Measurements from ENCODE around the gene IGSF21. TPM values are rescaled to one million over a fixed set of nuclear protein-coding genes. Genes with fewer than 3 reads are reported as not detected.

IGSF21 gene
- total and polyA plus RNA-seq, 3 experiments from 2014 or later = not detected

DNA sequence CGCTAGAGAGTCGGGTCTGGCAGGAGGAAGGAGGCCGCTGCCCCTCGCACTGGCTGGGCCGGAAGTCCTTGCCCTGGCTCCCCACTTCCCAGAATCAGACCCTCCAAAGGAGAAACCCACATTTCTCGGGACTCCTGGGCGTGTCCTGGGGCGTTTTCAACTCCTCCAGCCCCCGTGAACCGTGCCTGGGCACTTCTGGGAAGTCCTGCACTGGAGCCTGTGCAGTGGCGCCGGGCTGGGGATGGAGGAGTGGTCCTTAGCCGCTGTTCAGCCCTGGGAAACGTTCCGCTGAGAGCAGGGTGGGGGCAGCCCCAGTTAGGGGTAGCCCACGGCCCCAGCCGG lies 3.0 kb downstream of the IGSF21 start:
- Mint-ChIP-seq H3K4me1 (peaks cover 6 to 21% (median 8%) of the 10 kb centered on the region in 3 donors), H3K9me3 (peaks cover 0 to 2% (median 0%) of the 10 kb centered on the region in 5 donors), H3K4me3 (no peak overlapping the region), H3K36me3 (no peaks in the 10 kb centered on the region), H3K27ac (no peak overlapping the region), H3K27me3 (peaks cover 45 to 63% of the 10 kb centered on the region in 2 donors)
- ChIA-PET CTCF (no interaction called here), POLR2A (no interaction called here)
- Histone ChIP-seq H3K4me3 (ENCODE audit: low read length) (no peak overlapping the region), H3K27ac (ENCODE audit: low read depth, low read length) (no peak overlapping the region), H3K36me3 (ENCODE audit: insufficient read depth, low read length) (no peaks in the 10 kb centered on the region), H3K27me3 (ENCODE audit: insufficient read depth, low read length, poor library complexity, severe bottlenecking) (peaks cover 14% of the 10 kb centered on the region), H3K9me3 (ENCODE audit: low read length) (no peaks in the 10 kb centered on the region), H3K4me1 (ENCODE audit: insufficient read depth, low read length) (no peaks in the 10 kb centered on the region)
- DNase-seq = no peak

DNA sequence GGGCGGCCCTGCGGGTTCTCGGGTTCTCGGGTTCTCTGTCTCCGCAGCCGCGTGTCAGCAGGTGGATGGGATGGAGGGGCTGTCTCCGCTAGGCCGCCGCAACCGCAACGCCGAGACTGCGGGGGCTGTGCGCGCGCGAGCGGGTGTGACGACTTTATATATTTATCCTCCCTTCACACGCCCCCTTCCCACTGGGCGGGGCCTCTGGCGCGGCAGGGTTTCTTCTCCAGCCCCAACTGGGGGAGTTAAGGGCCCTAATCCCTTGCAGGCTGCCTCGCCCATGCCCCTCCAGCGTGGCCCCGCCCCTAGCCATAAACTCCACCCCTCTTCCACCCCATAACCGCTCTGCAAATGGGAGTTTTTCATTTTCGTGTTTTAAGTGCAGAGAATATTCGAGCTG lies 3.4 kb downstream of the IGSF21 start:
- H3K9me3 Mint-ChIP-seq = peaks cover 0 to 2% (median 0%) of the 10 kb centered on the region in 5 donors
- POLR2A ChIA-PET = no interaction called here

GRCh38 chr1:18111605-18112297 lies 4.2 kb downstream of the IGSF21 start:
- Histone ChIP-seq H3K4me1 (ENCODE audit: insufficient read depth, low read length) (no peaks in the 10 kb centered on the region), H3K27me3 (ENCODE audit: insufficient read depth, low read length, poor library complexity, severe bottlenecking) (peaks cover 11% of the 10 kb centered on the region), H3K36me3 (ENCODE audit: insufficient read depth, low read length) (no peaks in the 10 kb centered on the region), H3K4me3 (ENCODE audit: low read length) (no peak overlapping the region), H3K9me3 (ENCODE audit: low read length) (no peaks in the 10 kb centered on the region), H3K27ac (ENCODE audit: low read depth, low read length) (no peak overlapping the region)
- no peaks in the 10 kb centered on the region for H3K36me3 Mint-ChIP-seq
- ChIA-PET POLR2A (no interaction called here), CTCF (no interaction called here)
- no peak for DNase-seq
- H3K4me3 Mint-ChIP-seq = peak overlapping the region in 1 of 7 donors; percentile 33
- H3K27me3 Mint-ChIP-seq = peaks cover 46 to 62% of the 10 kb centered on the region in 2 donors
- peak overlapping the region in 1 of 8 donors; percentile 25 for H3K27ac Mint-ChIP-seq
- peaks cover 0 to 4% (median 0%) of the 10 kb centered on the region in 5 donors for H3K9me3 Mint-ChIP-seq
- H3K4me1 Mint-ChIP-seq = peaks cover 6 to 21% (median 8%) of the 10 kb centered on the region in 3 donors

More for the DNA sequence above, 3.4 kb downstream of the IGSF21 start:
- Mint-ChIP-seq H3K27me3 (peaks cover 43 to 61% of the 10 kb centered on the region in 2 donors), H3K4me1 (peaks cover 6 to 21% (median 8%) of the 10 kb centered on the region in 3 donors), H3K27ac (no peak overlapping the region), H3K36me3 (no peaks in the 10 kb centered on the region), H3K4me3 (peak overlapping the region in 1 of 7 donors; percentile 54)
- H3K27me3 ChIP-seq (ENCODE audit: insufficient read depth, low read length, poor library complexity, severe bottlenecking) = peaks cover 14% of the 10 kb centered on the region
- H3K4me3 ChIP-seq (ENCODE audit: low read length) = no peak overlapping the region
- no peak overlapping the region for H3K27ac ChIP-seq (ENCODE audit: low read depth, low read length)
- H3K9me3 ChIP-seq (ENCODE audit: low read length) = no peaks in the 10 kb centered on the region
- CTCF ChIA-PET = no interaction called here
- H3K4me1 ChIP-seq (ENCODE audit: insufficient read depth, low read length) = no peaks in the 10 kb centered on the region
- no peak for DNase-seq
- no peaks in the 10 kb centered on the region for H3K36me3 ChIP-seq (ENCODE audit: insufficient read depth, low read length)

- H3K36me3 ChIP-seq (ENCODE audit: insufficient read depth, low read length) = no peaks in the 10 kb centered on the region
- Mint-ChIP-seq H3K36me3 (no peaks in the 10 kb centered on the region), H3K4me1 (peaks cover 6 to 21% (median 8%) of the 10 kb centered on the region in 3 donors), H3K4me3 (no peak overlapping the region), H3K27me3 (peaks cover 52 to 55% of the 10 kb centered on the region in 2 donors), H3K9me3 (peaks cover 0 to 4% (median 0%) of the 10 kb centered on the region in 5 donors), H3K27ac (no peak overlapping the region)
- H3K4me1 ChIP-seq (ENCODE audit: insufficient read depth, low read length) = no peaks in the 10 kb centered on the region
- DNase-seq = no peak
- H3K9me3 ChIP-seq (ENCODE audit: low read length) = no peaks in the 10 kb centered on the region
- no peak overlapping the region for H3K4me3 ChIP-seq (ENCODE audit: low read length)
- ChIA-PET POLR2A (no interaction called here), CTCF (no interaction called here)
- H3K27ac ChIP-seq (ENCODE audit: low read depth, low read length) = no peak overlapping the region
- H3K27me3 ChIP-seq (ENCODE audit: insufficient read depth, low read length, poor library complexity, severe bottlenecking) = peaks cover 11% of the 10 kb centered on the region
These were observed 5.0 kb downstream of the IGSF21 start for GRCh38 chr1:18112611-18113010.

DNA sequence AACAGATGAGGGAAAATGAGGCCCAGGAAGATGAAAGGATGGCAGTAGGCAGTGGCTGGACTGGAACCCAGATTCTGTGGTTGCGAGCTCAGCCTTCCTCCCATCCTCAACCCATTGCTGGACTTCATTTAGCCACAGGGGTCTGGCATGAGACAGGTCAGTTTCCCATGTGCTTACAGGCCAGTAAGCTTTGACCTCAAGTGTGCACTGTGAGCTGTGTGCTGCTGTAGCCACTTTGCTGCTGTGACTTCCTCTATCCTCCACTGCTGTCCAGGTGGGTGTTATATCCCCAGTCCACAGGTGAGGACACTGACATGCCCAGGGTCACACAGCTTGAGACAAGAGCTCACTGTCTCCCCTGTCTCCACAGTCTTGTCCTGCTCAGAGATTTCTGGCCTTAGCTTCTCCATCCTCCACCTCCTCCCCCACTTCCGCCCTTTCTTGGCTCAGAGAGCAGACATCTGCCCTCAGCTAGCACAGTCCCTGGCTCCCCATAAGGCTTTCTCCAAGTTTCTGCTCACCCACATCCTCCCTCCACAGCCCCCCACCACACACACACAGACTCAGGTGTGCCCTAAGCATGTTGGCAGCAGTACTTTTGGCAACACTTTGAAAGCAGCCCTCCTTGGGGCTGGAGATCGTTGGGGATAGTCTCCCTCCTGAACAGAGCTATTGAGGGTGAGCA lies 7.3 kb downstream of the IGSF21 start:
- no peaks in the 10 kb centered on the region for H3K36me3 ChIP-seq (ENCODE audit: insufficient read depth, low read length)
- no peaks in the 10 kb centered on the region for H3K27me3 ChIP-seq (ENCODE audit: insufficient read depth, low read length, poor library complexity, severe bottlenecking)
- Mint-ChIP-seq H3K36me3 (no peaks in the 10 kb centered on the region), H3K27ac (no peak overlapping the region), H3K4me3 (no peak overlapping the region), H3K9me3 (peaks cover 0 to 2% (median 0%) of the 10 kb centered on the region in 5 donors), H3K27me3 (peaks cover 39 to 41% of the 10 kb centered on the region in 2 donors), H3K4me1 (peaks cover 6 to 14% (median 8%) of the 10 kb centered on the region in 3 donors)
- ChIA-PET CTCF (no interaction called here), POLR2A (no interaction called here)
- no peaks in the 10 kb centered on the region for H3K9me3 ChIP-seq (ENCODE audit: low read length)
- H3K4me3 ChIP-seq (ENCODE audit: low read length) = no peak overlapping the region
- DNase-seq = no peak
- no peak overlapping the region for H3K27ac ChIP-seq (ENCODE audit: low read depth, low read length)
- no peaks in the 10 kb centered on the region for H3K4me1 ChIP-seq (ENCODE audit: insufficient read depth, low read length)

DNA sequence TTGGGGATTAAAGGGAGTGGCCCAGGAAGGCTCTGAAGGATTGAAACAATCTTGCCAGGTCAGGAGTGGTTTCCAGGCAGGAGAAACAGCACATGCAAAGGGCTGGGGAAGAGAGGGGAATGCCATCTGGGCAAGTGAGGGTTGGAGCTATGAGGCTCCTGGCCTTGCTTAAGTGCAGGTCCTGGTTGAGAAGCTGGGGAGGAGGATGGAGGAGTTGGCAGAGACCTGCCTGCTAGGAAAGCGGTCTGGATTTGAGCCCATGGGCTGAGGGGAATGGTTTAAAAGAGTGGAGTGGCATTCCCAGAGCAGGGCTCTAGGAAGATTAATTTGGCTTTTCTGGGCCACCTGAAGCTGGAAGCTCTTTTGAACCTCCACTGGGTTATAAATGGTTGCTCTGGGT lies 9.2 kb downstream of the IGSF21 start:
- peaks cover 33 to 37% of the 10 kb centered on the region in 2 donors for H3K27me3 Mint-ChIP-seq
- ChIA-PET CTCF (no interaction called here), POLR2A (no interaction called here)

GRCh38 chr1:18118078-18118477 lies 10.5 kb downstream of the IGSF21 start:
- Histone ChIP-seq H3K27me3 (ENCODE audit: insufficient read depth, low read length, poor library complexity, severe bottlenecking) (no peaks in the 10 kb centered on the region), H3K27ac (ENCODE audit: low read depth, low read length) (no peak overlapping the region), H3K4me3 (ENCODE audit: low read length) (no peak overlapping the region), H3K4me1 (ENCODE audit: insufficient read depth, low read length) (no peaks in the 10 kb centered on the region), H3K9me3 (ENCODE audit: low read length) (no peaks in the 10 kb centered on the region), H3K36me3 (ENCODE audit: insufficient read depth, low read length) (no peaks in the 10 kb centered on the region)
- H3K4me1 Mint-ChIP-seq = no peaks in the 10 kb centered on the region
- H3K27me3 Mint-ChIP-seq = peaks cover 24 to 31% of the 10 kb centered on the region in 2 donors
- no peak overlapping the region for H3K27ac Mint-ChIP-seq
- H3K9me3 Mint-ChIP-seq = peaks cover 0 to 2% (median 0%) of the 10 kb centered on the region in 5 donors
- no peak for DNase-seq
- CTCF ChIA-PET = no interaction called here
- no peaks in the 10 kb centered on the region for H3K36me3 Mint-ChIP-seq
- POLR2A ChIA-PET = no interaction called here
- no peak overlapping the region for H3K4me3 Mint-ChIP-seq

More for the DNA sequence above, 9.2 kb downstream of the IGSF21 start:
- no peak overlapping the region for H3K27ac ChIP-seq (ENCODE audit: low read depth, low read length)
- Mint-ChIP-seq H3K4me3 (no peak overlapping the region), H3K27ac (no peak overlapping the region), H3K4me1 (peaks cover under 1 to 2% (median 1%) of the 10 kb centered on the region in 3 donors), H3K9me3 (peaks cover 0 to 2% (median 0%) of the 10 kb centered on the region in 5 donors), H3K36me3 (no peaks in the 10 kb centered on the region)
- H3K9me3 ChIP-seq (ENCODE audit: low read length) = no peaks in the 10 kb centered on the region
- H3K4me3 ChIP-seq (ENCODE audit: low read length) = no peak overlapping the region
- H3K36me3 ChIP-seq (ENCODE audit: insufficient read depth, low read length) = no peaks in the 10 kb centered on the region
- no peaks in the 10 kb centered on the region for H3K27me3 ChIP-seq (ENCODE audit: insufficient read depth, low read length, poor library complexity, severe bottlenecking)
- no peak for DNase-seq
- no peaks in the 10 kb centered on the region for H3K4me1 ChIP-seq (ENCODE audit: insufficient read depth, low read length)

DNA sequence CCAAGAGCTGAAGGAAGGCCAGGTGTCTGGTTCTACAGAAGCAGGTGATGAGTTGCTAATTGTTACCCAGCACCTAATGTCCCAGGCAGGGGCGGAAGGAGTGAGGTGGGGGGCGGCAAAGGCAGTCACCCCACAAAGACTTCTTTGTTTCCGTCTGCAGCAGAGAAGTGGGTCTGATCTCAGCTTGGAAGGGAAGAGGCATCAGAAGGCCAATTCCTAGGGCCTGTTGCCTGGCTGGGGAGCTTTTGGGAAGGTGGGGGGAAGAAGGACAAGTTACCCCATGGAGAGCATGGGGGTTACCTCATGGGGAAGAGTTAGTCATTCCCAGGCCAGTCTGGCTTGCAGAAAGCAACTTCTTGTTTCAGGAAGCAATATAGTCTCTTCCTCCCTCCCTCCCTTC lies 10.9 kb downstream of the IGSF21 start:
- ChIA-PET CTCF (no interaction called here), POLR2A (no interaction called here)
- H3K27ac Mint-ChIP-seq = peak overlapping the region in 1 of 8 donors; percentile 5
- H3K36me3 Mint-ChIP-seq = no peaks in the 10 kb centered on the region
- no peak for DNase-seq
- H3K9me3 Mint-ChIP-seq = peaks cover 0 to 2% (median 0%) of the 10 kb centered on the region in 5 donors
- H3K27me3 Mint-ChIP-seq = peaks cover 23 to 31% of the 10 kb centered on the region in 2 donors
- H3K36me3 ChIP-seq (ENCODE audit: insufficient read depth, low read length) = no peaks in the 10 kb centered on the region
- no peak overlapping the region for H3K27ac ChIP-seq (ENCODE audit: low read depth, low read length)
- H3K4me1 Mint-ChIP-seq = no peaks in the 10 kb centered on the region
- no peaks in the 10 kb centered on the region for H3K4me1 ChIP-seq (ENCODE audit: insufficient read depth, low read length)
- H3K27me3 ChIP-seq (ENCODE audit: insufficient read depth, low read length, poor library complexity, severe bottlenecking) = no peaks in the 10 kb centered on the region
- no peak overlapping the region for H3K4me3 Mint-ChIP-seq
- no peaks in the 10 kb centered on the region for H3K9me3 ChIP-seq (ENCODE audit: low read length)
- no peak overlapping the region for H3K4me3 ChIP-seq (ENCODE audit: low read length)

Measured in CD8-positive, alpha-beta memory T cell (primary cell).